IMR-90 (cell line): ENCODE measurements around the gene ZNF606. TPM values are rescaled to one million over a fixed set of nuclear protein-coding genes. Genes with fewer than 3 reads are reported as not detected.

Source experiments
- ATAC-seq: fragments of 200-7000 bp; cut with Tn5 transposase; 2 replicates; pipeline ENCODE4 v1.9.1; 2020; ENCODE audit warnings: low read depth, mild to moderate bottlenecking, moderate library complexity
- BruUV-seq: library from RNA; stranded (reverse); fragments of 400-500 nt; replicated peaks from 2 replicates; lab custom pipeline; 2021; lab: Mats Ljungman, UMichigan
- CTCF ChIA-PET: fragments of 300-600 bp; formaldehyde crosslinking; extraction: SDS; loops from one replicate; lab custom pipeline; 2021; ENCODE audit warnings: antibody characterized with exemption; lab: Yijun Ruan, JAX
- POLR2A ChIA-PET: fragments of 300-600 bp; sonication (Branson Sonifier 250); formaldehyde crosslinking; loops from one replicate; lab custom pipeline; 2022; ENCODE audit warnings: antibody characterized with exemption; ENCODE audit not compliant: unreplicated experiment; lab: Charles Lee
- DNase-seq: peaks from one replicate; pipeline ENCODE4 v3.0.0; 2013
- H2AFZ ChIP-seq: replicated peaks from 2 replicates; pipeline ENCODE3; 2013; ENCODE audit warnings: low read length, mild to moderate bottlenecking; ENCODE audit not compliant: poor library complexity
- H2AK5ac ChIP-seq: 2 replicates; pipeline ENCODE4 v1.6.1; 2013; ENCODE audit warnings: low read depth, low read length, inconsistent platforms
- H2AK9ac ChIP-seq: replicated peaks from 2 replicates; pipeline ENCODE3; 2013; ENCODE audit warnings: mild to moderate bottlenecking, low read depth, low read length, moderate library complexity; ENCODE audit not compliant: poor library complexity
- H2BK120ac ChIP-seq: 2 replicates; pipeline ENCODE4 v1.6.1; 2013; ENCODE audit warnings: low read depth, low read length, inconsistent platforms
- H2BK15ac ChIP-seq: 3 replicates; pipeline ENCODE4 v1.6.1; 2013; ENCODE audit warnings: low read depth, low read length, inconsistent platforms
- H2BK20ac ChIP-seq: 2 replicates; pipeline ENCODE4 v1.6.1; 2013; ENCODE audit warnings: low read depth, mild to moderate bottlenecking, inconsistent platforms, low read length, moderate library complexity
- H2BK5ac ChIP-seq: 2 replicates; pipeline ENCODE4 v1.6.1; 2013; ENCODE audit warnings: mild to moderate bottlenecking, low read depth, low read length, inconsistent platforms; ENCODE audit not compliant: poor library complexity, severe bottlenecking
- H3K14ac ChIP-seq: replicated peaks from 2 replicates; pipeline ENCODE4 v1.6.1; 2013; ENCODE audit warnings: low read depth, low read length, inconsistent platforms
- H3K18ac ChIP-seq: 2 replicates; pipeline ENCODE4 v1.6.1; 2013; ENCODE audit warnings: low read depth, low read length, control low read depth
- H3K23ac ChIP-seq: 2 replicates; pipeline ENCODE4 v1.6.1; 2013; ENCODE audit warnings: low read depth, low read length, inconsistent platforms
- H3K27ac ChIP-seq: 2 replicates; pipeline ENCODE4 v1.5.1; 2013; ENCODE audit warnings: mild to moderate bottlenecking, control low read depth, low read length; ENCODE audit not compliant: insufficient read depth
- H3K27me3 ChIP-seq: 2 replicates; pipeline ENCODE4 v1.6.1; 2013; ENCODE audit warnings: low read length; ENCODE audit not compliant: control insufficient read depth, insufficient read depth
- H3K36me3 ChIP-seq: 2 replicates; pipeline ENCODE4 v1.6.1; 2013; ENCODE audit warnings: low read length, mixed read lengths; ENCODE audit not compliant: control insufficient read depth, insufficient read depth
- H3K4ac ChIP-seq: 2 replicates; pipeline ENCODE4 v1.6.1; 2013; ENCODE audit warnings: low read depth, low read length, inconsistent platforms
- H3K4me1 ChIP-seq: 2 replicates; pipeline ENCODE4 v1.6.1; 2013; ENCODE audit warnings: low read length, mixed read lengths; ENCODE audit not compliant: control insufficient read depth, insufficient read depth
- H3K4me2 ChIP-seq: 2 replicates; pipeline ENCODE4 v1.6.1; 2013; ENCODE audit warnings: low read depth, mild to moderate bottlenecking, control low read depth, low read length, moderate library complexity
- H3K4me3 ChIP-seq: 2 replicates; pipeline ENCODE4 v1.5.1; 2013; ENCODE audit warnings: low read depth, mild to moderate bottlenecking, control low read depth, low read length, moderate library complexity; ENCODE audit not compliant: insufficient read depth
- H3K56ac ChIP-seq: 2 replicates; pipeline ENCODE4 v1.6.1; 2013; ENCODE audit warnings: low read length, inconsistent platforms; ENCODE audit not compliant: insufficient read depth; ENCODE audit errors: extremely low read depth
- H3K79me1 ChIP-seq, 2 experiments: 2 replicates each; pipeline ENCODE4 v1.6.1; 2013; ENCODE audit warnings: low read length in 2 of 2, inconsistent platforms in 1 of 2, low read depth in 1 of 2
- H3K9ac ChIP-seq: 2 replicates; pipeline ENCODE4 v1.6.1; 2013; ENCODE audit warnings: low read depth, low read length, control low read depth
- H3K9me1 ChIP-seq: 2 replicates; pipeline ENCODE4 v1.6.1; 2013; ENCODE audit warnings: low read length, inconsistent platforms; ENCODE audit not compliant: insufficient read depth
- H3K9me3 ChIP-seq: 2 replicates; pipeline ENCODE4 v1.6.1; 2013; ENCODE audit warnings: low read length; ENCODE audit not compliant: control insufficient read depth, insufficient read depth
- H4K20me1 ChIP-seq: 2 replicates; pipeline ENCODE4 v1.6.1; 2013; ENCODE audit warnings: low read length, inconsistent platforms; ENCODE audit not compliant: insufficient read depth
- H4K5ac ChIP-seq: 2 replicates; pipeline ENCODE4 v1.6.1; 2013; ENCODE audit warnings: mild to moderate bottlenecking, low read depth, low read length, control low read depth
- H4K8ac ChIP-seq, 2 experiments: 2 replicates each; pipeline ENCODE4 v1.6.1; 2013; ENCODE audit warnings: low read depth in 2 of 2, low read length in 2 of 2, control low read depth in 1 of 2, inconsistent platforms in 1 of 2
- H4K91ac ChIP-seq: 2 replicates; pipeline ENCODE4 v1.6.1; 2013; ENCODE audit warnings: low read depth, low read length, inconsistent platforms; ENCODE audit not compliant: insufficient read depth
- CEBPB ChIP-seq: IDR thresholded peaks from 2 replicates; pipeline ENCODE4 v1.6.1; 2012; ENCODE audit warnings: low read depth, low read length, improper control_type of control experiment
- FOS ChIP-seq: fragments of 150-350 bp; IDR thresholded peaks from 2 replicates; pipeline ENCODE4 v1.6.1; 2016; ENCODE audit warnings: low read depth, low read length
- MAFK ChIP-seq: IDR thresholded peaks from 2 replicates; pipeline ENCODE4 v1.6.1; 2012; ENCODE audit warnings: low read depth, low read length, improper control_type of control experiment
- MAZ ChIP-seq: IDR thresholded peaks from 2 replicates; pipeline ENCODE4 v1.6.1; 2012; ENCODE audit warnings: low read depth, mild to moderate bottlenecking, low read length, improper control_type of control experiment, moderate library complexity, borderline replicate concordance
- RAD21 ChIP-seq: IDR thresholded peaks from 2 replicates; pipeline ENCODE4 v1.6.1; 2012; ENCODE audit warnings: low read length, improper control_type of control experiment
- RCOR1 ChIP-seq: IDR thresholded peaks from 2 replicates; pipeline ENCODE4 v1.6.1; 2012; ENCODE audit warnings: mild to moderate bottlenecking, low read length, improper control_type of control experiment; ENCODE audit not compliant: insufficient replicate concordance
- SMC3 ChIP-seq: fragments of 150-350 bp; IDR thresholded peaks from 2 replicates; pipeline ENCODE4 v1.6.1; 2016; ENCODE audit warnings: low read depth, mild to moderate bottlenecking, antibody characterized with exemption, low read length, moderate library complexity
- WGBS, 2 experiments: methylation state at CpG; one replicate each; pipeline versions ENCODE4 v1.1.5 to v1.1.7; 2013; ENCODE audit warnings: missing lambda C conversion rate in 2 of 2; ENCODE audit not compliant: insufficient read length in 1 of 2; ENCODE audit errors: extremely low coverage in 2 of 2; 5-methylcytosine and 5-hydroxymethylcytosine counted together
- dilution Hi-C: fragments of 300-500 bp; cut with HindIII; formaldehyde crosslinking; loops from one replicate; pipeline ENCODE4 v1.14.3; 2018; ENCODE audit warnings: low sequenced_read_pairs; ENCODE audit not compliant: unreplicated experiment
- in situ Hi-C: fragments of 300-500 bp; cut with MboI; formaldehyde crosslinking; loops from 3 replicates; pipeline ENCODE4 v1.14.3; 2019; ENCODE audit warnings: low sequenced_read_pairs, inconsistent platforms, mixed read lengths
- intact Hi-C: fragments of 100-400 bp; cut with micrococcal nuclease; formaldehyde crosslinking; loops from 2 replicates; pipeline ENCODE4 v1.10.0; 2022
- polyA plus RNA-seq, 3 experiments: library from polyadenylated mRNA; depleted of rRNA; stranded (reverse); fragments of >200 nt; gene quantifications; 2 replicates each; pipeline ENCODE4 v1.2.3, GENCODE V29; 2012; ENCODE audit warnings: low replicate concordance in 1 of 3
- total RNA-seq: library from RNA; depleted of rRNA; stranded (reverse); fragments of >200 nt; gene quantifications from 2 replicates; pipeline ENCODE4 v1.2.3, GENCODE V29; 2012
- TF ChIP-seq, protein P1 (sequence below): fragments of 150-350 bp; IDR thresholded peaks from 2 replicates; pipeline ENCODE4 v1.6.1; 2016; ENCODE audit warnings: low read depth, mild to moderate bottlenecking, low read length, moderate library complexity, borderline replicate concordance
- TF ChIP-seq, protein P2 (sequence below): conservative IDR thresholded peaks from 2 replicates; pipeline ENCODE4 v1.5.1; 2012; ENCODE audit warnings: mild to moderate bottlenecking, low read depth, low read length, improper control_type of control experiment

Gene ZNF606
- total and polyA plus RNA-seq, 2 of the 4 experiments (the other 2 are of a cell fraction): 4.3 to 9.0 TPM

DNA sequence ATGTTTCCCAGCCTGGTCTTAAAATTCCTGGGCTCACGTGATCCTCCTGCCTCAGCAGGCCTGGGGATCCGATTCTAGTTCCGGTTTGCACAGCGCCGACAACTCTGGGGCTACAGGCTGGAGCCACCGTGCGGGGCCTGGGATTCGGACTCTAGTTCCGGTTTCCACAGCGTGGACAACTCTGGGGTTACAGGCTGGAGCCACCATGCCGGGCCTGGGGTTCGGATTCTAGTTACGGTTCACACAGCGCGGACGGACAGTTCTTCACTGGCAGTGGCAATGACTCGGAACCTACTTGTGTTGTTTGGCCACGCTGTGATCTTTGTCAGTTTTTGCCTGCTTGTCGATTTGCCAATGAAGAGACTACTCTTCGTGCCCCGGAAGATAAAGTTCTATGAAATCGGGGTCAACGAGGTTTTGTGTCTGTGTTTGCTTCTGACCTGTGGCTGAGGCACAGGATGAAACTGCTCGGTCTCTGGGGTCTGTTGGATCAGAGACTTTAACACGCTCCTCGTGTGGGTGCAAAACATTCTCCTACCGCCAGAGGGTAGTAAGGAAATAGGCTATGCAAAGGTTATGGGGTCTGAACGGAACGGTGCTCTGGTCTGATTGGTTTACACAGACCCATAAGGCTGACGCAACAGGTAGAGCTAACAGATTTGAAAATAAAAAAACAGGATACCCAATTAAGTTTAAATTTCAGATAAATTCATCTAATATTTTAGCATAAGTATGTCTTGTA lies 19.1 kb upstream of the ZNF606 start:
- Histone ChIP-seq H3K4me2 (no peak overlapping the region), H4K8ac (no peak overlapping the region), H3K18ac (no peak overlapping the region), H2BK15ac (no peak overlapping the region), H3K9me1 (no peaks in the 10 kb centered on the region), H3K27ac (no peak overlapping the region), H3K14ac (no peak overlapping the region), H2AK9ac (no peak overlapping the region), H2BK5ac (no peak overlapping the region), H3K27me3 (no peaks in the 10 kb centered on the region), H3K4me3 (no peak overlapping the region), H3K56ac (no peak overlapping the region), H4K91ac (no peak overlapping the region), H3K36me3 (no peaks in the 10 kb centered on the region), H3K4me1 (no peaks in the 10 kb centered on the region), H2AK5ac (no peak overlapping the region), H3K23ac (no peak overlapping the region), H2BK120ac (no peak overlapping the region), H3K9ac (no peak overlapping the region), H3K79me1 (no peaks in the 10 kb centered on the region), H3K4ac (no peak overlapping the region), H3K9me3 (peaks cover 33% of the 10 kb centered on the region), H2AFZ (peak overlapping the region; percentile 70), H2BK20ac (no peak overlapping the region), H4K5ac (no peak overlapping the region), H4K20me1 (no peaks in the 10 kb centered on the region)
- BruUV-seq: no TSS peak
- CTCF ChIA-PET: no interaction called here
- DNase-seq: peak; percentile 40
- dilution Hi-C loops: no loop called here
- WGBS, 2 experiments: 69% methylated on average over 22 of the region's 30 CpGs; no CpG with 5 or more reads in 1 of the 2 experiments
- POLR2A ChIA-PET: no interaction called here
- ATAC-seq: peak; percentile 67
- in situ Hi-C loops: no loop called here
- intact Hi-C loops: loop anchor here (1.0 kb wide), 1 partner anchor 134 kb away; no protein-coding TSS in a partner anchor
- TF ChIP-seq FOS (no peak), RAD21 (peak; percentile 44), CEBPB (0 out of 2 replicates have a peak, but pooled peaks have one; percentile 20), RCOR1 (no peak), MAZ (no peak), SMC3 (peak; percentile 27; the same call in 1 of the 2 replicates), MAFK (no peak)
- TF ChIP-seq, protein P1, sequence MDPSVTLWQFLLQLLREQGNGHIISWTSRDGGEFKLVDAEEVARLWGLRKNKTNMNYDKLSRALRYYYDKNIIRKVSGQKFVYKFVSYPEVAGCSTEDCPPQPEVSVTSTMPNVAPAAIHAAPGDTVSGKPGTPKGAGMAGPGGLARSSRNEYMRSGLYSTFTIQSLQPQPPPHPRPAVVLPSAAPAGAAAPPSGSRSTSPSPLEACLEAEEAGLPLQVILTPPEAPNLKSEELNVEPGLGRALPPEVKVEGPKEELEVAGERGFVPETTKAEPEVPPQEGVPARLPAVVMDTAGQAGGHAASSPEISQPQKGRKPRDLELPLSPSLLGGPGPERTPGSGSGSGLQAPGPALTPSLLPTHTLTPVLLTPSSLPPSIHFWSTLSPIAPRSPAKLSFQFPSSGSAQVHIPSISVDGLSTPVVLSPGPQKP: no peak
- TF ChIP-seq, protein P2, sequence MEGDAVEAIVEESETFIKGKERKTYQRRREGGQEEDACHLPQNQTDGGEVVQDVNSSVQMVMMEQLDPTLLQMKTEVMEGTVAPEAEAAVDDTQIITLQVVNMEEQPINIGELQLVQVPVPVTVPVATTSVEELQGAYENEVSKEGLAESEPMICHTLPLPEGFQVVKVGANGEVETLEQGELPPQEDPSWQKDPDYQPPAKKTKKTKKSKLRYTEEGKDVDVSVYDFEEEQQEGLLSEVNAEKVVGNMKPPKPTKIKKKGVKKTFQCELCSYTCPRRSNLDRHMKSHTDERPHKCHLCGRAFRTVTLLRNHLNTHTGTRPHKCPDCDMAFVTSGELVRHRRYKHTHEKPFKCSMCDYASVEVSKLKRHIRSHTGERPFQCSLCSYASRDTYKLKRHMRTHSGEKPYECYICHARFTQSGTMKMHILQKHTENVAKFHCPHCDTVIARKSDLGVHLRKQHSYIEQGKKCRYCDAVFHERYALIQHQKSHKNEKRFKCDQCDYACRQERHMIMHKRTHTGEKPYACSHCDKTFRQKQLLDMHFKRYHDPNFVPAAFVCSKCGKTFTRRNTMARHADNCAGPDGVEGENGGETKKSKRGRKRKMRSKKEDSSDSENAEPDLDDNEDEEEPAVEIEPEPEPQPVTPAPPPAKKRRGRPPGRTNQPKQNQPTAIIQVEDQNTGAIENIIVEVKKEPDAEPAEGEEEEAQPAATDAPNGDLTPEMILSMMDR: peak; percentile 42
